KBM-7 (cell line): ENCODE data around the gene TMEM37.

ENCODE experiments used
- DNase-seq: peaks from one replicate; pipeline ENCODE4 v3.0.0-alpha.2; 2015
- in situ Hi-C: fragments of 300-500 bp; cut with MboI; formaldehyde crosslinking; loops from 2 replicates; pipeline ENCODE4 v1.14.3; 2020; ENCODE audit warnings: low sequenced_read_pairs, low pct_unique_long_range_greater_than_20kb, mixed read lengths

The TMEM37 gene

GRCh38 chr2:119446037-119446436 is 14.4 kb downstream of the TMEM37 start:
- in situ Hi-C loops: no loop called here
- DNase-seq: no peak

GRCh38 chr2:119448427-119449141 is 16.9 kb downstream of the TMEM37 start:
- DNase-seq: no peak
- in situ Hi-C loops: no loop called here

GRCh38 chr2:119449521-119449920 is 17.9 kb downstream of the TMEM37 start:
- in situ Hi-C loops: no loop called here
- DNase-seq: no peak

GRCh38 chr2:119451336-119452050 is 19.8 kb downstream of the TMEM37 start:
- no peak for DNase-seq
- in situ Hi-C loops: loop anchor here (25.0 kb wide), 1 partner anchor 564 kb away; no protein-coding TSS in a partner anchor

GRCh38 chr2:119453972-119454593 is 22.4 kb downstream of the TMEM37 start:
- in situ Hi-C loops: loop anchor here (25.0 kb wide), 1 partner anchor 567 kb away; no protein-coding TSS in a partner anchor

GRCh38 chr2:119455066-119455718 is 23.5 kb downstream of the TMEM37 start:
- in situ Hi-C loops: loop anchor here (25.0 kb wide), 1 partner anchor 568 kb away; no protein-coding TSS in a partner anchor
- DNase-seq: peak; percentile 66

More at GRCh38 chr2:119453972-119454593, 22.4 kb downstream of the TMEM37 start:
- DNase-seq: no peak

- DNase-seq: no peak
These were observed 28.4 kb downstream of the TMEM37 start for GRCh38 chr2:119460076-119460475.

GRCh38 chr2:119461811-119462210 is 30.2 kb downstream of the TMEM37 start:
- in situ Hi-C loops: loop anchor here (25.0 kb wide), 1 partner anchor 575 kb away; no protein-coding TSS in a partner anchor
- DNase-seq: no peak

More at GRCh38 chr2:119460076-119460475, 28.4 kb downstream of the TMEM37 start:
- in situ Hi-C loops: loop anchor here (25.0 kb wide), 1 partner anchor 573 kb away; no protein-coding TSS in a partner anchor

- no peak for DNase-seq
- in situ Hi-C loops: loop anchor here (25.0 kb wide), 1 partner anchor 575 kb away; no protein-coding TSS in a partner anchor
These were observed 30.9 kb downstream of the TMEM37 start for GRCh38 chr2:119462574-119462973.

GRCh38 chr2:119463136-119463535 is 31.5 kb downstream of the TMEM37 start:
- in situ Hi-C loops: loop anchor here (25.0 kb wide), 1 partner anchor 576 kb away; no protein-coding TSS in a partner anchor
- DNase-seq: no peak

- in situ Hi-C loops: loop anchor here (25.0 kb wide), 1 partner anchor 577 kb away; no protein-coding TSS in a partner anchor
These were observed 32.3 kb downstream of the TMEM37 start for GRCh38 chr2:119463990-119464389.

GRCh38 chr2:119464981-119465380 is 33.3 kb downstream of the TMEM37 start:
- in situ Hi-C loops: loop anchor here (25.0 kb wide), 1 partner anchor 578 kb away; no protein-coding TSS in a partner anchor

More at GRCh38 chr2:119463990-119464389, 32.3 kb downstream of the TMEM37 start:
- no peak for DNase-seq

GRCh38 chr2:119465687-119466086 is 34.0 kb downstream of the TMEM37 start:
- DNase-seq: no peak
- in situ Hi-C loops: loop anchor here (25.0 kb wide), 1 partner anchor 578 kb away; no protein-coding TSS in a partner anchor

More at GRCh38 chr2:119464981-119465380, 33.3 kb downstream of the TMEM37 start:
- DNase-seq: no peak

- DNase-seq: no peak
- in situ Hi-C loops: loop anchor here (25.0 kb wide), 1 partner anchor 579 kb away; no protein-coding TSS in a partner anchor
These were observed 34.7 kb downstream of the TMEM37 start for GRCh38 chr2:119466373-119466772.

GRCh38 chr2:119468154-119468955 is 36.7 kb downstream of the TMEM37 start:
- no peak for DNase-seq
- in situ Hi-C loops: loop anchor here (25.0 kb wide), 1 partner anchor 581 kb away; no protein-coding TSS in a partner anchor

GRCh38 chr2:119469131-119469530 is 37.5 kb downstream of the TMEM37 start:
- in situ Hi-C loops: loop anchor here (25.0 kb wide), 1 partner anchor 582 kb away; no protein-coding TSS in a partner anchor
- DNase-seq: no peak

- in situ Hi-C loops: loop anchor here (10.0 to 25.0 kb wide), 2 partner anchors 55 to 582 kb away; no protein-coding TSS in a partner anchor
- no peak for DNase-seq
These were observed 38.1 kb downstream of the TMEM37 start for GRCh38 chr2:119469661-119470297.
